ENCODE results near the gene PEX5L. TPM values are rescaled to one million over a fixed set of nuclear protein-coding genes. Genes with fewer than 3 reads are reported as not detected.

PEX5L gene
- total and polyA plus RNA-seq, 12 donors: 0.01 to 0.94 (median 0.36) TPM; not detected in 3

DNA sequence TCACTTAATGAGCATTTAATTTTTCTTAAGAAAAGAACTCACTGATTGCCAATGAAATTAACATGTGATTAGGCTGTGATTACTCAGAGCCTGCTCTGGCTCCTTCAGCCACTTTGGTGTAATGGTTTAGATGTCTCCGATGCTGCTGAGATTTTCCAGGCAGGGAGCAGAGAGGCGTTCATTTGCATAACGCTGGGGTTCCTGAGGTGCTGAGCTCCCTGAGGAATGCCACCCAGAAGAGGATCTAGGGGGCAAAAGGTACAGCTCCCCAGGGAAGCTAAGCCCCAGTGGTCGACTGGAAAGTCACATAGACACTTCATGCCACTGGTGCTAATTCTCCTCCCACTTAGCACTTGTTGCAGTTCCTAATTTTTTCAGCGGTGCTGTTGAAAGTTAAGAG lies 264.4 kb downstream of the PEX5L start:
- TF ChIP-seq, protein P1, sequence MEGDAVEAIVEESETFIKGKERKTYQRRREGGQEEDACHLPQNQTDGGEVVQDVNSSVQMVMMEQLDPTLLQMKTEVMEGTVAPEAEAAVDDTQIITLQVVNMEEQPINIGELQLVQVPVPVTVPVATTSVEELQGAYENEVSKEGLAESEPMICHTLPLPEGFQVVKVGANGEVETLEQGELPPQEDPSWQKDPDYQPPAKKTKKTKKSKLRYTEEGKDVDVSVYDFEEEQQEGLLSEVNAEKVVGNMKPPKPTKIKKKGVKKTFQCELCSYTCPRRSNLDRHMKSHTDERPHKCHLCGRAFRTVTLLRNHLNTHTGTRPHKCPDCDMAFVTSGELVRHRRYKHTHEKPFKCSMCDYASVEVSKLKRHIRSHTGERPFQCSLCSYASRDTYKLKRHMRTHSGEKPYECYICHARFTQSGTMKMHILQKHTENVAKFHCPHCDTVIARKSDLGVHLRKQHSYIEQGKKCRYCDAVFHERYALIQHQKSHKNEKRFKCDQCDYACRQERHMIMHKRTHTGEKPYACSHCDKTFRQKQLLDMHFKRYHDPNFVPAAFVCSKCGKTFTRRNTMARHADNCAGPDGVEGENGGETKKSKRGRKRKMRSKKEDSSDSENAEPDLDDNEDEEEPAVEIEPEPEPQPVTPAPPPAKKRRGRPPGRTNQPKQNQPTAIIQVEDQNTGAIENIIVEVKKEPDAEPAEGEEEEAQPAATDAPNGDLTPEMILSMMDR (IDR thresholded peaks at IDR 0.05): no peak
- Histone ChIP-seq H3K36me3 (peaks cover 0 to 74% (median 7%) of the 10 kb centered on the region in 9 donors), H3K4me1 (no peaks in the 10 kb centered on the region), H3K27me3 (no peaks in the 10 kb centered on the region), H3K4me3 (no peak overlapping the region), H3K9me3 (peaks cover 0 to 10% (median 0%) of the 10 kb centered on the region in 11 donors), H3K27ac (no peak overlapping the region)
- intact Hi-C loops (cut with DNase I): no loop called here
- ATAC-seq (peak in 1 of 8 donors; percentile 12), DNase-seq (no peak)
- 55 to 59% methylated on average over 5 of the region's 5 CpGs for WGBS, 2 donors

DNA sequence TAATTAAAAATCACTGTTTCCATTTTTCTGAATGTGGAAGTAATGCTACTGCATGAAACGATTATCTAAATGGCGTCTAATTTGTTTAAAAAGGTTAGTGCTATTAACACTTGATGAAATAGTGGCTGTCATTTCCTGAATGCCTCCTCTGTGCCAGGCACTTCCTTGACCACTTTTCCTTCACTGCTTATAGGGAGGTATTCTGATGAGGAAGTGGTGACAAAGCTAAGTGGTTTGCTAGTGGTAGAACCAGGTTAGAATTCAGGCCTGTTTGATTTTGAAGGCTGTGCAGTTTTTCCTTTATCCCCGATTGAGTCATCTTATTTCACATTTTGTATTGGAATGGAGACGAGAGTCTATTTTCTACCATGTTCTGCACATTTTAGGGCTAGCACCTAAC lies 264.9 kb downstream of the PEX5L start:
- H3K9me3 ChIP-seq: peaks cover 0 to 10% (median 0%) of the 10 kb centered on the region in 11 donors
- H3K27ac ChIP-seq: no peak overlapping the region
- no peak for DNase-seq
- H3K4me1 ChIP-seq: no peaks in the 10 kb centered on the region
- TF ChIP-seq, protein P1 (IDR thresholded peaks at IDR 0.05): no peak
- H3K27me3 ChIP-seq: no peaks in the 10 kb centered on the region
- no peak overlapping the region for H3K4me3 ChIP-seq
- H3K36me3 ChIP-seq: peaks cover 0 to 79% (median 11%) of the 10 kb centered on the region in 9 donors
- intact Hi-C loops (cut with DNase I): no loop called here
- ATAC-seq: peak in 1 of 8 donors; percentile 68
- 51 to 67% methylated on average over 4 of the region's 4 CpGs for WGBS, 2 donors

DNA sequence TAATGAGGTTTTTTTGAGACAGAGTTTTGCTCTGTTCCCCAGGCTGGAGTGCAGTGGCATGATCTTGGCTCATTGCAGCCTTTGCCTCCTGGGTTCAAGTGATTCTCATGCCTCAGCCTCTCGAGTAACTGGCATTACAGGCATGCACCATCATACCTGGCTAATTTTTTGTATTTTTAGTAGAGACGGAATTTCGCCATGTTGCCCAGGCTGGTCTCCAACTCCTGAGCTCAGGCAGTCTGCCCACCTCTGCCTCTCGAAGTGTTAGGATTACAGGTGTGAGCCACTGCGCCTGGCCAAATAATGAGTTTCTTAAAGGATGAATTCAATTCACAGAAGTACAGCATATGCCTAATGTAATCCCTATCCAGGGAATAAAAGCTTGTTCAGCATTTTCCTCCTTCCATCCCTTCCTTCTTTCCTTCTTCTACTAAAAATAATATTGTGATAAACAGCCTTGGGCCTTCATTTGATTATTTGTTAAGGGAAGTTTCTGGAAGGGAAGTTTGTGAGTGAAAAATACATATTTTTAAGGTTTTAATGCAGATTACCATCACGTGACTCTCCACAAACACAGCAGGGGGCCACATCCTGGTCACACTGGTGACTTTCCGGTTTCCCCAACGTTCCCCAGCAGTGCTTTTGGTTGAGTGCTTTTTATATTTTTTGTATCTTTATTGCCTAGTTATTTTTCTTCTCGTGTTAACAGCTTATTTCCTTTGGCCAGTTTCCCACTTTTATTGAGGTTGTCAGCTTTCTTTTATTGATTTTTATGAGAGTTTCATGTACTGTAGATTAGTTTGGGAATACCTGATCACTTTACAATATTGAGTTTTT lies 267.1 kb downstream of the PEX5L start:
- DNase-seq (no peak), ATAC-seq (no peak)
- Histone ChIP-seq H3K36me3 (peaks cover 0 to 88% (median 27%) of the 10 kb centered on the region in 9 donors), H3K4me3 (no peak overlapping the region), H3K27ac (no peak overlapping the region), H3K9me3 (peaks cover 0 to 2% (median 0%) of the 10 kb centered on the region in 11 donors), H3K4me1 (peaks cover 0 to 11% (median 0%) of the 10 kb centered on the region in 9 donors), H3K27me3 (no peaks in the 10 kb centered on the region)
- WGBS, 2 donors: 71 to 74% methylated on average over 9 of the region's 9 CpGs
- TF ChIP-seq, protein P1 (IDR thresholded peaks at IDR 0.05): no peak
- intact Hi-C loops (cut with DNase I): loop anchor here in 1 of 10 donors (5.0 kb wide), 1 partner anchor 117 kb away; the partner anchor contains the start of gene USP13

DNA sequence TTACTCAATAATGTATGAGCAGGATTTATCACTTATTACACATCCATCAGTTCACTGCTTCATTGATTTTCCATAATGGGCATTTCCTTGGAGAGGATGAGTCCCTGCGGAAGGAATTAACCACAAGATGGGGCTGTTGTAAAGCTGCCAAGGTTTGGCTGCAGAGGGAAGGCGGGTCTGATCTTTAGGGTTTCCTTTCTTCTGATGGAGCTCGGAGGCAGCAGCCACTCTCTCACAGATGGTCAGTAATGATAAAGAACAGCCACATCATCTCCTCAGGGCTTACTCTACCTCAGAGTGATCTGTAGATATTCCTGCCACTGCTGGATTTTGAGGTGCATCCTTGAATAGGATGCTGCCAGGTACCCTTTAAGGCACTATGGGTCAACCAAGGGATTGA lies 268.7 kb downstream of the PEX5L start:
- Histone ChIP-seq H3K36me3 (peaks cover 0 to 89% (median 28%) of the 10 kb centered on the region in 9 donors), H3K27ac (no peak overlapping the region), H3K4me3 (no peak overlapping the region), H3K9me3 (no peaks in the 10 kb centered on the region), H3K4me1 (peaks cover 0 to 11% (median 0%) of the 10 kb centered on the region in 9 donors), H3K27me3 (no peaks in the 10 kb centered on the region)
- intact Hi-C loops (cut with DNase I): loop anchor here in 1 of 10 donors (5.0 kb wide), 1 partner anchor 116 kb away; the partner anchor contains the start of gene USP13
- ATAC-seq (no peak), DNase-seq (no peak)
- WGBS, 2 donors: 54 to 55% methylated on average over 3 of the region's 3 CpGs
- TF ChIP-seq, protein P1 (IDR thresholded peaks at IDR 0.05): peak in 7 of 9 donors; percentile 12 to 42 (median 26)

All from heart right ventricle (tissue), 16 donors.